ENCODE measurements around the gene MAN1A1.

- TF ChIP-seq CTCF (IDR thresholded peaks at IDR 0.05) (no peak), POLR2A (IDR thresholded peaks at IDR 0.05) (no peak)
Observed at GRCh38 chr6:119306396-119306968, 43.1 kb downstream of the MAN1A1 start.

Measured in esophagus squamous epithelium (tissue), 4 donors.